Suprapubic skin (tissue), 4 donors: Measurements from ENCODE around the gene ADCY3. TPM values are rescaled to one million over a fixed set of nuclear protein-coding genes. Genes with fewer than 3 reads are reported as not detected.

Source experiments
- DNase-seq, 2 donors: peaks; one replicate each; pipeline ENCODE4 v3.0.0-alpha.2; 2019; ENCODE audit warnings: low spot score in 2 of 2
- H3K27ac ChIP-seq: fragments of 200-600 bp; sonication (generic); one replicate; pipeline ENCODE4 v1.5.1; 2019
- H3K27me3 ChIP-seq: fragments of 200-600 bp; sonication (generic); one replicate; pipeline ENCODE4 v1.5.1; 2019
- H3K36me3 ChIP-seq: fragments of 200-600 bp; sonication (generic); one replicate; pipeline ENCODE4 v1.5.1; 2019
- H3K4me1 ChIP-seq: fragments of 200-600 bp; sonication (generic); one replicate; pipeline ENCODE4 v1.5.1; 2019
- H3K4me3 ChIP-seq: fragments of 200-600 bp; sonication (generic); one replicate; pipeline ENCODE4 v1.5.1; 2019; ENCODE audit warnings: mild to moderate bottlenecking
- H3K9me3 ChIP-seq: fragments of 200-600 bp; sonication (generic); one replicate; pipeline ENCODE4 v1.5.1; 2019
- EP300 ChIP-seq: sonication (generic); formaldehyde crosslinking; IDR thresholded peaks from one replicate; pipeline ENCODE4 v1.6.1; 2017; ENCODE audit warnings: antibody characterized with exemption
- POLR2A ChIP-seq, 2 donors: fragments of 450-650 bp; IDR thresholded peaks; one replicate each; pipeline ENCODE4 v1.6.1; 2017; ENCODE audit warnings: antibody characterized with exemption in 2 of 2, mild to moderate bottlenecking in 2 of 2, moderate library complexity in 2 of 2
- POLR2AphosphoS5 ChIP-seq, 3 donors: sonication (generic); formaldehyde crosslinking; IDR thresholded peaks; one replicate each; pipeline ENCODE4 v1.6.1; 2017; ENCODE audit warnings: antibody characterized with exemption in 3 of 3
- WGBS: methylation state at CpG from one replicate; pipeline ENCODE4 v1.1.5; 2018; 5-methylcytosine and 5-hydroxymethylcytosine counted together
- total RNA-seq, 4 donors: library from RNA; depleted of rRNA; stranded (reverse); fragments of >200 nt; gene quantifications; one replicate each; pipeline ENCODE4 v1.1.0, GENCODE V29; 2016
- TF ChIP-seq, protein P1 (sequence below), 2 donors: fragments of 200-600 bp in 1 of 2; fragments of 450-650 bp in 1 of 2; sonication (generic) in 1 of 2; IDR thresholded peaks; one replicate each; pipeline ENCODE4 v1.5.1; 2016 to 2019; ENCODE audit warnings: antibody characterized with exemption in 2 of 2, mild to moderate bottlenecking in 1 of 2, moderate library complexity in 1 of 2

ADCY3 gene
- total RNA-seq, 4 donors from 2014 or later: 45.2 to 108 (median 66.9) TPM

- Histone ChIP-seq H3K27me3 (no peaks in the 10 kb centered on the region), H3K36me3 (no peaks in the 10 kb centered on the region), H3K4me3 (no peak overlapping the region), H3K4me1 (peaks cover 9% of the 10 kb centered on the region), H3K27ac (no peak overlapping the region), H3K9me3 (no peaks in the 10 kb centered on the region)
- TF ChIP-seq EP300: no peak
- 90% methylated on average over 3 of the region's 6 CpGs for WGBS
- no peak for DNase-seq
Observed at GRCh38 chr2:24888177-24888576, 31.9 kb downstream of the ADCY3 start.

GRCh38 chr2:24887307-24887874 is 32.6 kb downstream of the ADCY3 start:
- no peaks in the 10 kb centered on the region for H3K27me3 ChIP-seq
- H3K27ac ChIP-seq: no peak overlapping the region
- H3K9me3 ChIP-seq: no peaks in the 10 kb centered on the region
- no peak overlapping the region for H3K4me3 ChIP-seq
- no peak for DNase-seq
- TF ChIP-seq POLR2A (IDR thresholded peaks at IDR 0.05): no peak
- no peak for TF ChIP-seq EP300
- no peak for TF ChIP-seq POLR2AphosphoS5 (IDR thresholded peaks at IDR 0.05)
- TF ChIP-seq, protein P1, sequence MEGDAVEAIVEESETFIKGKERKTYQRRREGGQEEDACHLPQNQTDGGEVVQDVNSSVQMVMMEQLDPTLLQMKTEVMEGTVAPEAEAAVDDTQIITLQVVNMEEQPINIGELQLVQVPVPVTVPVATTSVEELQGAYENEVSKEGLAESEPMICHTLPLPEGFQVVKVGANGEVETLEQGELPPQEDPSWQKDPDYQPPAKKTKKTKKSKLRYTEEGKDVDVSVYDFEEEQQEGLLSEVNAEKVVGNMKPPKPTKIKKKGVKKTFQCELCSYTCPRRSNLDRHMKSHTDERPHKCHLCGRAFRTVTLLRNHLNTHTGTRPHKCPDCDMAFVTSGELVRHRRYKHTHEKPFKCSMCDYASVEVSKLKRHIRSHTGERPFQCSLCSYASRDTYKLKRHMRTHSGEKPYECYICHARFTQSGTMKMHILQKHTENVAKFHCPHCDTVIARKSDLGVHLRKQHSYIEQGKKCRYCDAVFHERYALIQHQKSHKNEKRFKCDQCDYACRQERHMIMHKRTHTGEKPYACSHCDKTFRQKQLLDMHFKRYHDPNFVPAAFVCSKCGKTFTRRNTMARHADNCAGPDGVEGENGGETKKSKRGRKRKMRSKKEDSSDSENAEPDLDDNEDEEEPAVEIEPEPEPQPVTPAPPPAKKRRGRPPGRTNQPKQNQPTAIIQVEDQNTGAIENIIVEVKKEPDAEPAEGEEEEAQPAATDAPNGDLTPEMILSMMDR (IDR thresholded peaks at IDR 0.05): no peak
- 90% methylated on average over 10 of the region's 20 CpGs for WGBS
- H3K4me1 ChIP-seq: peaks cover 10% of the 10 kb centered on the region
- no peaks in the 10 kb centered on the region for H3K36me3 ChIP-seq

DNA sequence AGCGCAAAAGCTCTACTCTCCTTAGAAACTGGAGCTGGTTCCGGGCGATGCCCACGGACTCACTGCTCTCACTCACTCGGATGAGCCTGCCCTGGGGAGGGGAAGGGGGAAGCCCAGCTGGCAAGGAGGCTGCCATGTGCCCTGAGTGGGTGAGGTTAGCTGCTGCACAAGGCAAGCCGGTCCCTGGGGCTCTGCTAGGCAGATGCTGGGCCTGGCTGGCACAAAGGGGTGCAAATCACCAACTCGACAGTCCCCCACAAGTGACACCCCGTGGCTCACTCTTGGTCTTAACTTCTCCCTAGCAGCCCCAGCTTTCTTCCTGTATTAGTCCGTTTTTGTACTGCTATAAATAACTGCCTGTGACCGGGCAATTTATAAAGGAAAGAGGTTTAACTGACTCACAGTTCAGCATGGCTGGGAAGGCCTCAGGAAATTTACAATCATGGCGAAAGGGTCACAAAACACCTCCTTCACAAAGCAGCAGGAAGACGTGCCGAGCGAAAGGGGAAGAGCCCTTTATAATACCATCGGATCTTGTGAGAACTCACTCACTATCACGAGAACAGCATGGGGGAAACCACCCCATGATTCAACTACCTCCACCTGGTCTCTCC is 33.2 kb downstream of the ADCY3 start:
- Histone ChIP-seq H3K9me3 (no peaks in the 10 kb centered on the region), H3K27ac (peak overlapping the region; percentile 10), H3K36me3 (no peaks in the 10 kb centered on the region), H3K4me1 (peaks cover 10% of the 10 kb centered on the region), H3K27me3 (no peaks in the 10 kb centered on the region), H3K4me3 (no peak overlapping the region)
- 71% methylated on average over 14 of the region's 16 CpGs for WGBS
- no peak for DNase-seq
- TF ChIP-seq EP300 (no peak), POLR2AphosphoS5 (IDR thresholded peaks at IDR 0.05) (no peak), POLR2A (IDR thresholded peaks at IDR 0.05) (no peak)
- TF ChIP-seq, protein P1 (IDR thresholded peaks at IDR 0.05): no peak

- H3K36me3 ChIP-seq: no peaks in the 10 kb centered on the region
- DNase-seq: no peak
- TF ChIP-seq POLR2A (IDR thresholded peaks at IDR 0.05): no peak
- no peak for TF ChIP-seq POLR2AphosphoS5 (IDR thresholded peaks at IDR 0.05)
- TF ChIP-seq, protein P1 (IDR thresholded peaks at IDR 0.05): no peak
- no peak for TF ChIP-seq EP300
- WGBS: 84% methylated on average over 13 of the region's 13 CpGs
- H3K27me3 ChIP-seq: no peaks in the 10 kb centered on the region
- H3K27ac ChIP-seq: no peak overlapping the region
- H3K9me3 ChIP-seq: no peaks in the 10 kb centered on the region
- H3K4me1 ChIP-seq: peaks cover 16% of the 10 kb centered on the region
- H3K4me3 ChIP-seq: no peak overlapping the region
Observed at GRCh38 chr2:24886126-24886501, 33.9 kb downstream of the ADCY3 start.

- no peak overlapping the region for H3K4me3 ChIP-seq
- no peak overlapping the region for H3K27ac ChIP-seq
- H3K36me3 ChIP-seq: no peaks in the 10 kb centered on the region
- no peak for DNase-seq
- peaks cover 22% of the 10 kb centered on the region for H3K4me1 ChIP-seq
- WGBS: 92% methylated on average over 11 of the region's 11 CpGs
- H3K27me3 ChIP-seq: no peaks in the 10 kb centered on the region
- no peaks in the 10 kb centered on the region for H3K9me3 ChIP-seq
- TF ChIP-seq EP300: no peak
- TF ChIP-seq, protein P1 (IDR thresholded peaks at IDR 0.05): no peak
- no peak for TF ChIP-seq POLR2AphosphoS5 (IDR thresholded peaks at IDR 0.05)
- no peak for TF ChIP-seq POLR2A (IDR thresholded peaks at IDR 0.05)
Observed at GRCh38 chr2:24885221-24886125, 34.6 kb downstream of the ADCY3 start.
